Right lobe of liver (tissue), 6 donors: ENCODE results near the gene DNAJA2. TPM values are rescaled to one million over a fixed set of nuclear protein-coding genes. Genes with fewer than 3 reads are reported as not detected.

Experiments used
- ATAC-seq, 4 donors: fragments of 200-7000 bp; cut with Tn5 transposase; one replicate each; pipeline ENCODE4 v1.9.1; 2020; ENCODE audit warnings: mild to moderate bottlenecking in 4 of 4, moderate library complexity in 4 of 4
- DNase-seq, 3 donors: peaks; one replicate each; pipeline ENCODE4 v3.0.0-alpha.2; 2020
- H3K27ac ChIP-seq, 3 donors: fragments of 200-600 bp; one replicate each; pipeline ENCODE4 v1.8.0; 2022
- H3K27me3 ChIP-seq, 2 donors: fragments of 200-600 bp; one replicate each; pipeline ENCODE4 v1.8.0; 2022
- H3K36me3 ChIP-seq, 4 donors: fragments of 200-600 bp; sonication (generic) in 1 of 4; one replicate each; pipeline versions ENCODE4 v1.5.1 to v1.8.0; 2017 to 2022; ENCODE audit warnings: control low read depth in 1 of 4
- H3K4me1 ChIP-seq, 4 donors: fragments of 200-600 bp; sonication (generic) in 1 of 4; one replicate each; pipeline versions ENCODE4 v1.5.1 to v1.8.0; 2017 to 2022; ENCODE audit warnings: control low read depth in 1 of 4
- H3K4me3 ChIP-seq, 3 donors: fragments of 200-600 bp; one replicate each; pipeline ENCODE4 v1.8.0; 2022
- H3K9me3 ChIP-seq, 4 donors: fragments of 200-600 bp; sonication (generic) in 1 of 4; one replicate each; pipeline versions ENCODE4 v1.5.1 to v1.8.0; 2017 to 2022; ENCODE audit warnings: control low read depth in 1 of 4
- POLR2A ChIP-seq: fragments of 450-650 bp; IDR thresholded peaks from one replicate; pipeline ENCODE4 v1.6.1; 2017; ENCODE audit warnings: antibody characterized with exemption, mild to moderate bottlenecking
- WGBS: methylation state at CpG from one replicate; pipeline ENCODE4 v1.1.6; 2018; ENCODE audit warnings: low coverage, low lambda C conversion rate; ENCODE audit not compliant: insufficient coverage; ENCODE audit errors: missing lambda C conversion rate; 5-methylcytosine and 5-hydroxymethylcytosine counted together
- intact Hi-C, 2 donors: fragments of 100-400 bp; cut with DNase I; formaldehyde crosslinking; loops; one replicate each; pipeline versions ENCODE4 v1.11.2 to v1.14.1; 2022
- total RNA-seq, 6 experiments: library from RNA; depleted of rRNA in 2 of 6; stranded (reverse); fragments of >200 nt in 2 of 6; fragmentation: NEBNext Ultra II Directional in 3 of 6; extraction: Animal tissue kit (Norgen Biotek cat#: 25700) in 3 of 6; gene quantifications; one replicate each; pipeline versions ENCODE4 v1.1.0 to v1.2.4, GENCODE V29; 2016 to 2023
- TF ChIP-seq, protein P1 (sequence below), 4 donors: fragments of 200-600 bp in 3 of 4; fragments of 450-650 bp in 1 of 4; IDR thresholded peaks; one replicate each; pipeline versions ENCODE4 v1.5.1 to v1.8.0; 2016 to 2022; ENCODE audit warnings: antibody characterized with exemption in 4 of 4, mild to moderate bottlenecking in 2 of 4
- donor health status: DM: no; HTN: yes; CAD: no.
- donor health status: DM: no; HTN: no; CAD: no.
- donor health status: DM: no; HTN: no; CAD: no.
- donor health status: DM: no; HTN: yes; CAD: no.
- donor health status: DM: no; HTN: yes; CAD: no.

DNAJA2 gene
- total RNA-seq, 6 experiments from 2014 or later, result 25.3 to 38.3 (median 32.0) TPM

DNA sequence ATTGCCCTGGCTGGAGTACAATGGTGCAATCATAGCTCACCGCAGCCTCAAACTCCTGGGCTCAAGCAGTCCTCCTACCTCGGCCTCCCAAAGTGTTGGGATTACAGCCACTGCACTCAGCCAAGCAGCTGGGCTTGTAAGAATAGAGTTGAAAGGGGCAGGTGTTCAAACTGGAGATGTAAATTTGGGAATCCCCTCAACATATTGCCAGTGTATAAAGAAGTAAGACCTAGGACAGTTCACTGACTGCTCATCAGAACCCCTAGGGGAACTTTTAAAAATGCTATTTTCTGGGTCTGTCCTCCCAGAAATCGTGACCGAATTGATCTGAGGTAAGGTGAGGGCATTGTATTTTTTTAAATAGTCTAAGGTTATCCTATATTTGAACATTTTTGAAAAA, 8.9 kb upstream of the DNAJA2 start:
- no peak for ATAC-seq
- H3K4me3 ChIP-seq, result no peak overlapping the region
- 90% methylated on average over 4 of the region's 4 CpGs for WGBS
- H3K36me3 ChIP-seq, result no peaks in the 10 kb centered on the region
- peaks cover 0 to under 1% (median under 1%) of the 10 kb centered on the region in 4 donors for H3K4me1 ChIP-seq
- TF ChIP-seq, protein P1, sequence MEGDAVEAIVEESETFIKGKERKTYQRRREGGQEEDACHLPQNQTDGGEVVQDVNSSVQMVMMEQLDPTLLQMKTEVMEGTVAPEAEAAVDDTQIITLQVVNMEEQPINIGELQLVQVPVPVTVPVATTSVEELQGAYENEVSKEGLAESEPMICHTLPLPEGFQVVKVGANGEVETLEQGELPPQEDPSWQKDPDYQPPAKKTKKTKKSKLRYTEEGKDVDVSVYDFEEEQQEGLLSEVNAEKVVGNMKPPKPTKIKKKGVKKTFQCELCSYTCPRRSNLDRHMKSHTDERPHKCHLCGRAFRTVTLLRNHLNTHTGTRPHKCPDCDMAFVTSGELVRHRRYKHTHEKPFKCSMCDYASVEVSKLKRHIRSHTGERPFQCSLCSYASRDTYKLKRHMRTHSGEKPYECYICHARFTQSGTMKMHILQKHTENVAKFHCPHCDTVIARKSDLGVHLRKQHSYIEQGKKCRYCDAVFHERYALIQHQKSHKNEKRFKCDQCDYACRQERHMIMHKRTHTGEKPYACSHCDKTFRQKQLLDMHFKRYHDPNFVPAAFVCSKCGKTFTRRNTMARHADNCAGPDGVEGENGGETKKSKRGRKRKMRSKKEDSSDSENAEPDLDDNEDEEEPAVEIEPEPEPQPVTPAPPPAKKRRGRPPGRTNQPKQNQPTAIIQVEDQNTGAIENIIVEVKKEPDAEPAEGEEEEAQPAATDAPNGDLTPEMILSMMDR (IDR thresholded peaks at IDR 0.05), result no peak
- TF ChIP-seq POLR2A, result no peak
- intact Hi-C loops, result no loop called here
- no peak overlapping the region for H3K27ac ChIP-seq
- H3K9me3 ChIP-seq, result no peaks in the 10 kb centered on the region
- no peak for DNase-seq
- no peaks in the 10 kb centered on the region for H3K27me3 ChIP-seq

DNA sequence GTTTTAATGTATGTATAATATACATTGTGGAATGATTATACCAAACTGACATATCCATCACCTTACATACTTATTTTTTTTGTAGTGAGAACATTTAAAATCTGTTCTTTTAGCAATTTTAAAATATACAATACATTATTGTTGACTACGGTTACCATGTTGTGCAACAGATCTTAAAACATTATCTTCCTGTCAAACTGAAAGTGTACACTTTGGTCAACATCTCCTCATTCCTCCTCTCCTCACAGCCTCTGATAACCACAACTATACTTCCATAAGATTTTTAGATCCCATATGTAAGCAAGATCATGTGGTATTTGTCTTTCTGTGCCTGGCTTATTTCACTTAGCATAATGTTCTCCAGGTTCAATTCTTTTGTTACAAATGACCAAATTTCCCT, 7.5 kb upstream of the DNAJA2 start:
- intact Hi-C loops, result no loop called here
- H3K27ac ChIP-seq, result no peak overlapping the region
- TF ChIP-seq, protein P1 (IDR thresholded peaks at IDR 0.05), result no peak
- TF ChIP-seq POLR2A, result no peak
- no peaks in the 10 kb centered on the region for H3K27me3 ChIP-seq
- DNase-seq (no peak), ATAC-seq (no peak)
- 47% methylated on average over 1 of the region's 1 CpG for WGBS
- H3K4me3 ChIP-seq, result no peak overlapping the region
- no peaks in the 10 kb centered on the region for H3K36me3 ChIP-seq
- H3K9me3 ChIP-seq, result no peaks in the 10 kb centered on the region
- peaks cover 0 to 14% (median 7%) of the 10 kb centered on the region in 4 donors for H3K4me1 ChIP-seq

DNA sequence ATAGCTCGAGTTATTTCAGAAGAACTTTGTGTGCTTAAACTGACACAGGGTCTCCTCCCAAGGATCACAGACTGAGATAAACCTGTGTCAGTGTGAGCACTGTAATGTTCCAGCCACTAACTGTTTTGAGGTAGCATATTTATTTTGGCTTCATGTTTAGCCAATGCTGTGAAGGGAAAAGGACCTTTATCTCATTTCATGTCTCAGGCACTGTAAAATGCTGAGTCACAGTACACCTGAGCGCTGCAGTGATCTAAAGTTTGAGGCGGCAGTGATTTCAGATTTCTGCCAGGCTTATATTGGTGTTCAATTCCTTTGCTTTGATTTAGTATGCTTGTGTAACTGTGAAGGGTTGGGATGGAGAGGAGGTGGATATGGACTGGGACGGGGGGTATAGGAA, 3.1 kb upstream of the DNAJA2 start:
- H3K36me3 ChIP-seq, result peaks cover 0 to 2% (median 0%) of the 10 kb centered on the region in 4 donors
- DNase-seq (peak in 1 of 3 donors; percentile 65), ATAC-seq (peak; percentile 67 to 75 (median 72))
- peaks cover 0 to 33% (median 14%) of the 10 kb centered on the region in 4 donors for H3K4me1 ChIP-seq
- no peak for TF ChIP-seq POLR2A
- TF ChIP-seq, protein P1 (IDR thresholded peaks at IDR 0.05), result no peak
- peak overlapping the region in 2 of 3 donors; percentile 70 to 73 for H3K27ac ChIP-seq
- H3K27me3 ChIP-seq, result no peaks in the 10 kb centered on the region
- intact Hi-C loops, result no loop called here
- 21% methylated on average over 4 of the region's 4 CpGs for WGBS
- H3K9me3 ChIP-seq, result no peaks in the 10 kb centered on the region
- no peak overlapping the region for H3K4me3 ChIP-seq

DNA sequence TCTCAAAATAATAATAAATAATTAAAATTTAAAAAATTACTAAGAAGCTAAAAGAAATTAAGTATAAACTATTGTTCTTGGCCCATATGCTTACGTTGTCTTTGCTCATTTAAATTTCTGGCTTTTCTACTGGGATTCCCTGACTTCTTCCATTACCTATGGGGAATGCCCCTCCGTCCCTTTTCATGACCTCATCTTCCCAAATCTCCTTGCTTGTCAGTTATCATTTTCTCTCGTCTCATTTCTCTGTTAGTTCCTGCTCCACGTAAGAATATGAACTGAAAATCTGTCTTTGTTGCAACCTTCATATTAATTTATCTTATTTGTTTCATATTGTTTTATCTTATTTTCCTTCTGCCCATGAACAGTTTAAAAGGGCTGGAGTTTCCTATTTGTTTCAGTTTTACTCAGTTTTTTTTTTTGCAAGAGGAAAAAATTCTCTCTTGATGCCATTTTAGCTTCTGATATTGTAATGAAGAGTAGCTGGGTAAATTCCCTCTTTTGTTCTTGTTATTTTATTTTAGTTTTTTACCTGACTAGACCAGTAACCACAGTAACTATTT, 2.5 kb upstream of the DNAJA2 start:
- H3K27me3 ChIP-seq, result no peaks in the 10 kb centered on the region
- no peak for DNase-seq
- WGBS, result 83% methylated on average over 4 of the region's 4 CpGs
- H3K4me3 ChIP-seq, result no peak overlapping the region
- H3K36me3 ChIP-seq, result peaks cover 0 to 6% (median 0%) of the 10 kb centered on the region in 4 donors
- no peak for TF ChIP-seq POLR2A
- TF ChIP-seq, protein P1 (IDR thresholded peaks at IDR 0.05), result no peak
- no peaks in the 10 kb centered on the region for H3K9me3 ChIP-seq
- intact Hi-C loops, result no loop called here
- H3K4me1 ChIP-seq, result peaks cover 0 to 34% (median 14%) of the 10 kb centered on the region in 4 donors
- H3K27ac ChIP-seq, result peak overlapping the region in 2 of 3 donors; percentile 70 to 73
- ATAC-seq, result no peak
